GM12891 (cell line): ENCODE data around the gene COL5A1.

Experiments used
- POLR2A ChIP-seq: IDR thresholded peaks from 2 replicates; pipeline ENCODE4 v1.6.1; 2011; ENCODE audit warnings: low read depth, low read length, control low read depth
- POLR2AphosphoS5 ChIP-seq: IDR thresholded peaks from 2 replicates; pipeline ENCODE4 v1.6.1; 2011; ENCODE audit warnings: low read depth, low read length, control low read depth
- SPI1 ChIP-seq: IDR thresholded peaks from 2 replicates; pipeline ENCODE4 v1.6.1; 2011; ENCODE audit warnings: low read depth, low read length, control low read depth
- TAF1 ChIP-seq: IDR thresholded peaks from 2 replicates; pipeline ENCODE4 v1.6.1; 2011; ENCODE audit warnings: low read depth, low read length, control low read depth

GRCh38 chr9:134863941-134864820 is 222.6 kb downstream of the COL5A1 start:
- no peak for TF ChIP-seq POLR2AphosphoS5
- no peak for TF ChIP-seq TAF1
- no peak for TF ChIP-seq POLR2A
- TF ChIP-seq SPI1 = no peak
